Measurements from ENCODE around the gene CHST6. TPM values are rescaled to one million over a fixed set of nuclear protein-coding genes. Genes with fewer than 3 reads are reported as not detected.
"Not testable (repeated sequence)": the region's sequence is repeated elsewhere in the genome, so short reads cannot be mapped to it uniquely, and the experiment has no call there.

Gene CHST6
- total RNA-seq, 1 donor from 2014 or later = 0.94 TPM

- DNase-seq = no peak
Measured at GRCh38 chr16:75475420-75475847, 19.8 kb downstream of the CHST6 start.

- no peak for DNase-seq
Measured at GRCh38 chr16:75472908-75473877, 22.0 kb downstream of the CHST6 start.

- DNase-seq = peak; percentile 29
Measured at GRCh38 chr16:75471723-75472633, 23.3 kb downstream of the CHST6 start.

GRCh38 chr16:75466760-75467159, 28.5 kb downstream of the CHST6 start:
- DNase-seq = no peak

- peak; percentile 97 for DNase-seq
Measured at GRCh38 chr16:75464122-75464918, 30.9 kb downstream of the CHST6 start, which contains the start of gene TMEM170A. TSS of gene TMEM170A (minus strand) at chr16:75464689. CDS start at chr16:75464600, 89 bp downstream.

- DNase-seq = peak; percentile 23
Measured at GRCh38 chr16:75463389-75464121, 31.7 kb downstream of the CHST6 start.

GRCh38 chr16:75462806-75463205, 32.4 kb downstream of the CHST6 start:
- DNase-seq = no peak

GRCh38 chr16:75461575-75461974, 33.7 kb downstream of the CHST6 start:
- DNase-seq = no peak

GRCh38 chr16:75460446-75460845, 34.8 kb downstream of the CHST6 start:
- DNase-seq = no peak

- no peak for DNase-seq
Measured at GRCh38 chr16:75459691-75460090, 35.5 kb downstream of the CHST6 start.

GRCh38 chr16:75458439-75458838, 36.8 kb downstream of the CHST6 start:
- DNase-seq = no peak

GRCh38 chr16:75458029-75458428, 37.2 kb downstream of the CHST6 start:
- DNase-seq = no peak

- no peak for DNase-seq
Measured at GRCh38 chr16:75457485-75458021, 37.7 kb downstream of the CHST6 start.

- no peak for DNase-seq
Measured at GRCh38 chr16:75456971-75457370, 38.3 kb downstream of the CHST6 start.

GRCh38 chr16:75456486-75456885, 38.8 kb downstream of the CHST6 start:
- not testable (repeated sequence) for DNase-seq

GRCh38 chr16:75455677-75456076, 39.6 kb downstream of the CHST6 start:
- DNase-seq = no peak

- DNase-seq = no peak
Measured at GRCh38 chr16:75452464-75453190, 42.6 kb downstream of the CHST6 start.

- DNase-seq = no peak
Measured at GRCh38 chr16:75446416-75446815, 48.8 kb downstream of the CHST6 start.

- DNase-seq = no peak
Measured at GRCh38 chr16:75445298-75445697, 49.9 kb downstream of the CHST6 start.

GRCh38 chr16:75443298-75443697, 51.9 kb downstream of the CHST6 start:
- DNase-seq = no peak

Measured in occipital lobe (tissue), 2 donors.